Esophagus muscularis mucosa (tissue), 4 donors: ENCODE results near the gene ITPKB.

Source experiments
- CTCF ChIP-seq, 3 experiments: fragments of 200-600 bp in 2 of 3; fragments of 450-650 bp in 1 of 3; sonication (generic) in 2 of 3; IDR thresholded peaks; one replicate each; pipeline ENCODE4 v1.5.1; 2017 to 2019; ENCODE audit warnings: antibody characterized with exemption in 3 of 3, mild to moderate bottlenecking in 2 of 3, moderate library complexity in 1 of 3
- EP300 ChIP-seq: sonication (generic); formaldehyde crosslinking; IDR thresholded peaks from one replicate; pipeline ENCODE4 v1.6.1; 2017; ENCODE audit warnings: antibody characterized with exemption
- POLR2A ChIP-seq: fragments of 450-650 bp; IDR thresholded peaks from one replicate; pipeline ENCODE4 v1.6.1; 2017; ENCODE audit warnings: antibody characterized with exemption, moderate library complexity, mild to moderate bottlenecking, low read depth

GRCh38 chr1:226646870-226647449 lies 92.1 kb downstream of the ITPKB start:
- no peak for TF ChIP-seq CTCF (IDR thresholded peaks at IDR 0.05)
- TF ChIP-seq POLR2A, result no peak
- TF ChIP-seq EP300, result no peak
